Keratinocyte (primary cell): Measurements from ENCODE around the gene POMZP3.
"Not testable (repeated sequence)": the region's sequence is repeated elsewhere in the genome, so short reads cannot be mapped to it uniquely, and the experiment has no call there.

Experiments used
- CTCF ChIP-seq, 3 experiments: IDR thresholded peaks in 1 of 3; conservative IDR thresholded peaks in 1 of 3; optimal IDR thresholded peaks in 1 of 3; 2 replicates in 2 of 3; 3 replicates in 1 of 3; pipeline versions ENCODE3 to v1.5.1; 2011; ENCODE audit warnings: low read length in 3 of 3, mild to moderate bottlenecking in 3 of 3, moderate library complexity in 2 of 3, control low read depth in 1 of 3, inconsistent platforms in 1 of 3; ENCODE audit not compliant: insufficient read depth in 2 of 3; ENCODE audit errors: extremely low read depth in 1 of 3
- EZH2 ChIP-seq: IDR thresholded peaks from one replicate; pipeline ENCODE4 v1.6.1; 2012; ENCODE audit warnings: inconsistent platforms, mild to moderate bottlenecking, low read length, moderate library complexity

GRCh38 chr7:76609864-76610263 lies 17.2 kb downstream of the POMZP3 start:
- not testable (repeated sequence) for TF ChIP-seq CTCF (optimal IDR thresholded peaks at IDR 0.05 in 1 of 3, IDR thresholded peaks at IDR 0.05 in 1 of 3, conservative IDR thresholded peaks at IDR 0.05 in 1 of 3; ENCODE audit: extremely low read depth in 1 of 3, insufficient read depth in 2 of 3, low read length in 3 of 3); EZH2
